ENCODE data around the gene COBLL1.

The COBLL1 gene

DNA sequence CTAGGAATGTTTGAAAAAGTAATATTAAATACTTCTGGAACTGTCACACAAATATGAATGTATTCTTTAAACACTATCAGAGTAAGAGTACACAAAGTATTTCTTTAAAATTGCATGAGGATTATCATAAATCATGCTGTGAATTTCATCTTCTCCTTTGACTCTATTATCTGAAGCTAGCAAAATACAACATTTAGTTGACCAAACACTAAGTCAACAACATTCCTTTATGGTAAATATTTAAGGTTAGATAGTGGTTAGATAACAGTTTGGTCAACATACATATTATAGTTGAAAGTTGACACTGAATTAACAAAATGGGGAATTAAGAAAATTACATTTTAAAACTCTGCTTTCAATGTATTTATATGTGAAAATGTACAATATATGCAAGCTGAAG lies 148.2 kb downstream of the COBLL1 start:
- no peak overlapping the region for H3K4me3 ChIP-seq (IDR thresholded peaks at IDR 0.05; ENCODE audit: insufficient read depth, low read depth, low read length)
- H3K9ac ChIP-seq, result no peak overlapping the region
- H3K36me3 ChIP-seq (ENCODE audit: insufficient read depth), result no peaks in the 10 kb centered on the region
- TF ChIP-seq, protein P1, sequence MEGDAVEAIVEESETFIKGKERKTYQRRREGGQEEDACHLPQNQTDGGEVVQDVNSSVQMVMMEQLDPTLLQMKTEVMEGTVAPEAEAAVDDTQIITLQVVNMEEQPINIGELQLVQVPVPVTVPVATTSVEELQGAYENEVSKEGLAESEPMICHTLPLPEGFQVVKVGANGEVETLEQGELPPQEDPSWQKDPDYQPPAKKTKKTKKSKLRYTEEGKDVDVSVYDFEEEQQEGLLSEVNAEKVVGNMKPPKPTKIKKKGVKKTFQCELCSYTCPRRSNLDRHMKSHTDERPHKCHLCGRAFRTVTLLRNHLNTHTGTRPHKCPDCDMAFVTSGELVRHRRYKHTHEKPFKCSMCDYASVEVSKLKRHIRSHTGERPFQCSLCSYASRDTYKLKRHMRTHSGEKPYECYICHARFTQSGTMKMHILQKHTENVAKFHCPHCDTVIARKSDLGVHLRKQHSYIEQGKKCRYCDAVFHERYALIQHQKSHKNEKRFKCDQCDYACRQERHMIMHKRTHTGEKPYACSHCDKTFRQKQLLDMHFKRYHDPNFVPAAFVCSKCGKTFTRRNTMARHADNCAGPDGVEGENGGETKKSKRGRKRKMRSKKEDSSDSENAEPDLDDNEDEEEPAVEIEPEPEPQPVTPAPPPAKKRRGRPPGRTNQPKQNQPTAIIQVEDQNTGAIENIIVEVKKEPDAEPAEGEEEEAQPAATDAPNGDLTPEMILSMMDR (conservative IDR thresholded peaks at IDR 0.05; ENCODE audit: low read depth, low read length), result no peak
- H3K27me3 ChIP-seq (ENCODE audit: insufficient read depth, low read depth), result no peaks in the 10 kb centered on the region
- H3K79me2 ChIP-seq (ENCODE audit: insufficient read depth, low read depth), result no peaks in the 10 kb centered on the region
- H4K20me1 ChIP-seq (ENCODE audit: insufficient read depth), result no peaks in the 10 kb centered on the region
- H3K4me1 ChIP-seq (ENCODE audit: low read depth, poor library complexity, severe bottlenecking), result no peaks in the 10 kb centered on the region
- no peak overlapping the region for H3K4me2 ChIP-seq
- H2AFZ ChIP-seq (ENCODE audit: low read depth), result no peak overlapping the region
- H3K27ac ChIP-seq, result no peak overlapping the region

DNA sequence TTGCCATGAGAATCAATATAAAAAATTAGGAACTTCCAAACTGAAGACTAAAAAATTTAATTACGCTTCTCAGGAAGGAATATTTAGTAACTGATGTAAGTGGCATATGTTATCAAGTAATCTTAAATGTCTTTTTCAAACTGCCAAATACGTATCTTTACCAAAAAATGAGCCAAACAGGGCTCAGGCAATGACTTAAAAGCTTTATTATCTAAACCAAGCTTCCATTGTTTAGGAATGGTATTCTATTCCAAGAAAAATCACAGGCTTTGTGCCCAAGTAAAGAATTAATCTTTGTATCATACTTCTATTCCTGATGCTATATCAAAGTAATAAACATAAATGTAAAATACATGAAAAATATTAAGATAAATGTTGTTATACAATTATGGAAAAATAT lies 148.7 kb downstream of the COBLL1 start:
- no peaks in the 10 kb centered on the region for H3K36me3 ChIP-seq (ENCODE audit: insufficient read depth)
- no peak overlapping the region for H3K4me3 ChIP-seq (IDR thresholded peaks at IDR 0.05; ENCODE audit: insufficient read depth, low read depth, low read length)
- H4K20me1 ChIP-seq (ENCODE audit: insufficient read depth), result no peaks in the 10 kb centered on the region
- H3K27ac ChIP-seq, result no peak overlapping the region
- H3K27me3 ChIP-seq (ENCODE audit: insufficient read depth, low read depth), result no peaks in the 10 kb centered on the region
- no peaks in the 10 kb centered on the region for H3K79me2 ChIP-seq (ENCODE audit: insufficient read depth, low read depth)
- no peak overlapping the region for H3K9ac ChIP-seq
- no peak overlapping the region for H2AFZ ChIP-seq (ENCODE audit: low read depth)
- TF ChIP-seq, protein P1 (conservative IDR thresholded peaks at IDR 0.05; ENCODE audit: low read depth, low read length), result no peak
- no peaks in the 10 kb centered on the region for H3K4me1 ChIP-seq (ENCODE audit: low read depth, poor library complexity, severe bottlenecking)
- no peak overlapping the region for H3K4me2 ChIP-seq

DNA sequence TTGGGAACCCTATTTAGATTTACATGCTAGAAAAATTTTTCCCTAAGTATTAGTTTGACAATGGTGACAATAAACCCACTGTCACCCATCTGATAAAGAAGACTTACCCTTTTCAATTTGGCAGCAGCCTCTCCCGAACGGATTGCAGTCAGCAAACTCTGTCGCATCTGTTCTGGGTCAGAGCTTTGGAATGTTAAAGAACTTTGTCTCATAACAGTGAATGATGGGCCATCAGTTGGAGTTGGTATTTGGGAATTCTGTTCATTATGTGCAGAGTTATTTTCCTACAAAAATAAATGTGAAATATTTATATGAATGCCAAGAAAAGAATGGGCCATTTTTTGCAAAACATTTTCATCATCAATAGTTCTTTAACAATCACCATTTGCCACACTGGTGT lies 149.5 kb downstream of the COBLL1 start:
- Histone ChIP-seq H3K9ac (no peak overlapping the region), H3K4me2 (no peak overlapping the region), H3K27me3 (ENCODE audit: insufficient read depth, low read depth) (no peaks in the 10 kb centered on the region), H3K79me2 (ENCODE audit: insufficient read depth, low read depth) (no peaks in the 10 kb centered on the region), H3K4me3 (IDR thresholded peaks at IDR 0.05; ENCODE audit: insufficient read depth, low read depth, low read length) (no peak overlapping the region), H3K36me3 (ENCODE audit: insufficient read depth) (no peaks in the 10 kb centered on the region), H4K20me1 (ENCODE audit: insufficient read depth) (no peaks in the 10 kb centered on the region), H3K27ac (no peak overlapping the region), H2AFZ (ENCODE audit: low read depth) (no peak overlapping the region), H3K4me1 (ENCODE audit: low read depth, poor library complexity, severe bottlenecking) (no peaks in the 10 kb centered on the region)
- TF ChIP-seq, protein P1 (conservative IDR thresholded peaks at IDR 0.05; ENCODE audit: low read depth, low read length), result no peak

DNA sequence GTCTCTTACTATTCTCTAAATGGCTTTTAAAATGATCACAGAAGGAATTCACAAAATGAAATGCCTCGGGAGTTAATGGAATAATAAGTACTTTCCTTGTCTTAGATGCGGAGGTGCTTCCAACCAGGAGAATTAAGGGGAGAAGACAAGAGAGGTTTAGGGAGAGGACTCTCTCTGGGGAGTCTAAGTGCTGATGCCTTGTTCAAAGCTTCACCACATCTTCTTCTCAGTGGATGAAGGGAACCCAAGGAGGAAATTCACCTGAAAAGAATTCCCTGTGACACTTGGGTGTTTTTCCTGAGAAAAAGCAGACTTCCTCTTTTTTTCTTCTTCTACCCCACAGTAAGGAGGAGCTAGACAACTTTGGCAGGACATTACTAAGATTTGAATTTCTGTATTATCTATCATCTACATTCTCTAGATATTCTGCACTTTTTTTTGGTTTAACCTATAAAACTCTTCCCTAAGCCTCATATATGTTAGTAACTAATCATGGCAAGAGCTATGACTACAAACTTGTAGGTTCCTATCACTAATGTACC lies 150.2 kb downstream of the COBLL1 start:
- H3K4me3 ChIP-seq (IDR thresholded peaks at IDR 0.05; ENCODE audit: insufficient read depth, low read depth, low read length), result no peak overlapping the region
- no peak overlapping the region for H2AFZ ChIP-seq (ENCODE audit: low read depth)
- TF ChIP-seq, protein P1 (conservative IDR thresholded peaks at IDR 0.05; ENCODE audit: low read depth, low read length), result no peak
- H3K79me2 ChIP-seq (ENCODE audit: insufficient read depth, low read depth), result no peaks in the 10 kb centered on the region
- no peaks in the 10 kb centered on the region for H3K36me3 ChIP-seq (ENCODE audit: insufficient read depth)
- H3K9ac ChIP-seq, result no peak overlapping the region
- H3K4me2 ChIP-seq, result no peak overlapping the region
- no peak overlapping the region for H3K27ac ChIP-seq
- H3K4me1 ChIP-seq (ENCODE audit: low read depth, poor library complexity, severe bottlenecking), result no peaks in the 10 kb centered on the region
- no peaks in the 10 kb centered on the region for H3K27me3 ChIP-seq (ENCODE audit: insufficient read depth, low read depth)
- no peaks in the 10 kb centered on the region for H4K20me1 ChIP-seq (ENCODE audit: insufficient read depth)

Measured in KMS-11 (cell line).